HL-60 (cell line): Measurements from ENCODE around the gene EVC.

ENCODE experiments used
- DNase-seq, 2 experiments: peaks; one replicate each; pipeline ENCODE4 v3.0.0-alpha.2; 2010 to 2020; ENCODE audit warnings: low read depth in 1 of 2, low spot score in 1 of 2
- H3K27ac ChIP-seq: fragments of 250-450 bp; sonication (Bioruptor Pico); replicated peaks from 2 replicates; pipeline ENCODE4 v1.5.1; 2020; ENCODE audit warnings: mild to moderate bottlenecking, moderate library complexity
- H3K27me3 ChIP-seq: fragments of 250-450 bp; sonication (Bioruptor Pico); 2 replicates; pipeline ENCODE4 v1.5.1; 2021; ENCODE audit warnings: mild to moderate bottlenecking, moderate library complexity; ENCODE audit not compliant: insufficient read depth, poor library complexity, severe bottlenecking
- H3K4me3 ChIP-seq: replicated peaks from 2 replicates; pipeline ENCODE4 v1.5.1; 2011; ENCODE audit warnings: mild to moderate bottlenecking, control low read depth, low read length; ENCODE audit not compliant: insufficient read depth
- CTCF ChIP-seq: IDR thresholded peaks from one replicate; pipeline ENCODE4 v1.5.1; 2011; ENCODE audit warnings: low read length, control low read depth, inconsistent platforms; ENCODE audit not compliant: insufficient read depth
- GABPA ChIP-seq: IDR thresholded peaks from 2 replicates; pipeline ENCODE4 v1.6.1; 2012; ENCODE audit warnings: low read depth
- POLR2AphosphoS5 ChIP-seq: IDR thresholded peaks from 2 replicates; pipeline ENCODE4 v1.6.1; 2012; ENCODE audit warnings: low read depth
- REST ChIP-seq: IDR thresholded peaks from 2 replicates; pipeline ENCODE4 v1.6.1; 2012; ENCODE audit warnings: low read depth; ENCODE audit not compliant: insufficient replicate concordance
- SPI1 ChIP-seq: IDR thresholded peaks from 2 replicates; pipeline ENCODE4 v1.6.1; 2012; ENCODE audit warnings: low read depth, mild to moderate bottlenecking, borderline replicate concordance

Gene EVC

GRCh38 chr4:5826437-5827107 lies 115.6 kb downstream of the EVC start:
- Histone ChIP-seq H3K27me3 (no peaks in the 10 kb centered on the region), H3K27ac (no peak overlapping the region), H3K4me3 (no peak overlapping the region)
- no peak for TF ChIP-seq REST
- no peak for TF ChIP-seq SPI1
- TF ChIP-seq POLR2AphosphoS5, result no peak
- no peak for TF ChIP-seq GABPA
- no peak for TF ChIP-seq CTCF
- no peak for DNase-seq

GRCh38 chr4:5827108-5828004 lies 116.4 kb downstream of the EVC start:
- no peak overlapping the region for H3K27ac ChIP-seq
- H3K4me3 ChIP-seq, result no peak overlapping the region
- no peak for DNase-seq
- TF ChIP-seq SPI1, result no peak
- no peak for TF ChIP-seq POLR2AphosphoS5
- no peak for TF ChIP-seq REST
- no peak for TF ChIP-seq GABPA
- no peak for TF ChIP-seq CTCF
- no peaks in the 10 kb centered on the region for H3K27me3 ChIP-seq

GRCh38 chr4:5828005-5828391 lies 117.0 kb downstream of the EVC start:
- no peaks in the 10 kb centered on the region for H3K27me3 ChIP-seq
- TF ChIP-seq POLR2AphosphoS5 (no peak), REST (no peak), SPI1 (no peak)
- no peak overlapping the region for H3K4me3 ChIP-seq
- no peak for DNase-seq
- no peak overlapping the region for H3K27ac ChIP-seq
